Activated naive CD4-positive, alpha-beta T cell treated with anti-CD3 and anti-CD28 coated beads, Interleukin-2, amount 50 U/mL, for 16 hours (primary cell): ENCODE results near the gene PLAC1.

ENCODE experiments used
- DNase-seq: peaks from one replicate; pipeline ENCODE4 v3.0.0-alpha.2; 2020

PLAC1 gene

DNA sequence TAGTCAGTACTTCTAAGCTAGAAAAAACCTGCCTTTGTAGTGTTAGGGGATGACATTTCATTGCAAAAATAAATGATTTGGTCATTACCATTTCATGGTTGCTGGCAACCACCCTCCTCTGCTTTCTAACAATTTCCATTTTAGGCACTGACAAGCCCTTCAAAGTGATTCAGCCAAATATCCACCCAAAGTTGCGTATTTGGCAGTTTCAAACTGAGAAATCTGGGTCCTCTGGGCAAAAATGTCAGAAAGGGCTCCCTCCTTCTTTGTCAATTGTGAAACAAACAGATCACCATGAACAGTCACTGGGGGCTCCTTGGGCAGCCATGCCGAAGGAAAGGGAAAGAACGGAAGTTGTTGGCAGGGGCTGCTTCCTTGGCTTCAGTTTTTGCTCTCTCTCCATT, 33.0 kb downstream of the PLAC1 start:
- no peak for DNase-seq

DNA sequence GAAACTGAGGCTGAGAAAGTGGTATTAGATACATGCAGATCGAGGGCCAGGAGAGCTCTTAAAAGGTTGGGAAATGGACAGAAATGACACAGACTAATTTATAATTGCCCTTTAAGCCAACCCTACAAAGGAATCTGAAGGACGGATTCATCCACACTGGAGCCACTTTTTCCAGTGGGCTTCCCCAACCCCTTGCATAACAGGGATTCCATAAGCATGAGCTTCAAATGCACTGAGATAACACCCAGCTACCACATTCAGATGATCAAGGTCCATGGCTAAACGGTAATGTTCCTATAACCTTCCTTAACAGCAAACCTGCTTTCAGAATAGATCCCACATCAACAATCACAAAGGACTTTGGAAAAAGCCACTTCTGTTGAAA, 34.2 kb downstream of the PLAC1 start:
- DNase-seq: no peak

DNA sequence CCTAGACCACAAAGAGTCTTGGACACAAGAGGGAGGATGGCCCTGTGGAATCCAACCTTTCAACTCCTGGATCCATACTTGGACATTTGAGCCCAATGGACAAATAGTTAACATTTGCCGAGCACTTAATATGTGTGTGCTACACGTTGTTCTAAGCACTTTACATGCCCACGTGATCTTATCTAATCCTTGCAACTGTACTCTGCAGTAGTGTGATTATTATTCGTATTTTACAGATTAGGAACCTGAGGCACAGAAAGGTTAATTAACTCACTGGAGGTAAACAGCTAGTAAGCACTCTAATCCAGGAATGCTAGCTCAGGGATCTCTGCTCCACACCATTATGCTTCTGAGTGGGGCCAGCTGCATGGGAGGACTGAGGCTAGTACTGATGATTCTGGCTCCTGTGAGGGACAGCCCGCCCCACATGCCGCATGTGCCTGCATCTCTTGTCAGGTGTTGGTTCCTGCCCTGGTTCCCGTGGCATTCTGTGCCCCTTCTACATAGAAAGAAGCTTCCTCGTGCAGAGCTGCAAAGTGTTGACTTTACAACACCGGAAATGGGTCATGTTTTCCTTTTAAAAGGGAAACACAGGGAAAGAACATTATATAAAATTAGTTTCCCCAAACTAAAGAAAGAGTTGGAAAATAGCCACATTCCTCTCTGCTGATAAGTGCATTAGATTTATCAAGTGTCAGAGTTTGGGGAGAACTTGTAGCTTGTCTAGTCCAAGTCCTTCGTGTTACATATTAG, 34.8 kb downstream of the PLAC1 start:
- DNase-seq: no peak

DNA sequence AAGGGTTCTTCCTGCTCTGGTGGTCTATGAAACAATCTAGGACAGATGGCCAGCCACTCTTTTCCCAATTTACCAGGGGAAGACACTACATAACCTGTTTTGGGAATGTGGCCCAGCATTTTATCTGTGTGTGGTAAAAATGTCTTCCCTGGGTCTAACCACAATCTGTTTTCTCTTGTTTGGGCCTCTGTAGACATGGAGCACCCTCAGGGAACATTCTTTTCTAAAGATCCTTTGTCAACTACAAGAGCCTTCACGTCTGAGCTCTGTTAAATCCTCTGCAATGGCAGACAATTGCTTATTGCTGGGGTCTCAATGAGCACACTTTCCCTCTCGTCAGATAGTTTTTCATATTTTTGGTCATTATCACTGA, 35.5 kb downstream of the PLAC1 start:
- DNase-seq: no peak

DNA sequence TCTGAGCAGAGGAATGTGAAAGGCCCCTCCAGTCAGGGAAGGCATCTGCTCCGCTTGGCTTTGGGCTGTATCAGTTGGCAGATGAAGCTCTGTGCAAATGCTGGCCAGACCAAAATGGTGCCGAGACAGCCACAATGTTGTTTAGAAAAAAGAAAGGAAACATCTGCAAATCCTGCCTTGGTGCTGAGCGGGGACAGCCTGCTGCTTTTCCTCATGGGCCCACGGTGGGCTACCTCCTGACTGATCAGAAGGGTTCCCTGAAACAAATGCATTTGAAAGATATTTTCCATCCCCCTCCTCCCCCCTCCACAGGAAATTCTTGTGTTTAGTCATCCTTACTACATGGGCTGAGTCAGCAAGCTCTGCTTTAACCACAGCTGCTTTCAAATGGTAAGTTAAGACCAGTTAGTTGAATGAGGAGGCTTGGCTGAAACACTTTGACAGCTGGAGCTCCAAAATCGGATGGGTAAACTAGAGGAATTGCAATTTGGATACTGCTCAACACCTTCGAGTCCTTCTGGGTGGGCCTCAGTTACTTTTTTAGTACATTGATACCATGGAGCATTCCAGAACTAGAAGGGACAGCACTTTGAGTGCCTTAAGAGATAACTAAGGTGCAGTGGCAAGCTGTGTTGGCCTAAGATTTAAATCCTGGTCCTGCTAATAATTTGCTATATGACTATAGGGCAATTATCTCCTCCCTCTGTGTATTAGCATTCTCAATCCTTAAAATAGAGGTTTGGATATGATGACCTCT, 36.0 kb downstream of the PLAC1 start:
- DNase-seq: peak; percentile 13

DNA sequence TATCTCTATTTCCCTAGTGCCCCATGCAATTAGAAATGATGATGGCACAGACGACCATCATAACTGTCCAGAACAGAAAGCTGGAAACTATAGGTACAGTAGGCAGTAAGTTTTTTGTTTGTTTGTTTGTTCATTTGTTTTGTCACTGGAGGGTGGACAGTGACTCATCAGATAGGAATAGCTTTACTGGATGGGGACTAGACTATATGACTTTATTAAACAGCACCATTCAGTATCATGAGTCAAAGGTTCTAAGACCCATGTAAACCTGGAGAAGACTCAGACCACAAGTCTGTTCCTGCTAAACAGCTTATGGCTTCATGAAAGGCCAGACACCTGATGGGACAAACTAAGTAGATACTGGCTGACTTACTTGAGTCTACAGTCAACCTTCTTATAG, 38.4 kb downstream of the PLAC1 start:
- no peak for DNase-seq

DNA sequence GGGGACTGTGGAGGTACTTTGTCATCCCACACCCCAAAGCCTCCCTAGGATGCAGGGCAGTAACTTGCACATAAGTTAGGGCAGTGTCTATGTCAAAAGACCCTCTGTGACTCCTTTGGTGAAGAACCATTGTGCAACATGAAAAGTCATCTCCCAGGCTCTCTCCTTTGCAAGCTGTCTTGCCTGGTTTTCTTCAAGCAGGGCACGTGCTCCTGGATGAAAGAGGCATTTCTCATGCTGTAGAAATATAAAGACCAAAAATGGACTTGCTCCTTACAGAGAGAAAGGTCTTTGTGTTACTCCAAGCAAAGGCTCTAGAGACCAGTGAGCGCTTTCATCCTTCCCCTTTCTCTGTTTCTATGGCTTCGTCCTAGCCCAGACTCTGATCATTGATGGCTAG, 44.9 kb downstream of the PLAC1 start:
- no peak for DNase-seq

DNA sequence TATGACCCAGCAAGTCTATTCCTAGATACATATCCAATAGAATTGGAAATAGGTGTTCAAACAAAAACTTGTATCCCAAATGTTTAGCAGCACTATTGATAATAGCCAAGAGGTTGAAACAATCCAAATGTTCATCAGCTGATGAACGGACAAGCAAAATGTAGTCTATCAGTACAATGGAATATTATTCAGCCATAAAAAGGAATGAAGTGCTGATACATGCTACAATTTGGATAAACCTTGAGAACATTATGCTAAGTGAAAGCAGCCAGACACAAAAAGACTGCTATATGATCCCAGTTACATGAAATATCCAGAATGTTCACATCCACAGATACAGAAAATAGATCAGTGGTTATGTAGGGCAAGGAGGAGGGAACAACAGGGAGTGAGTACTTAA, 50.1 kb downstream of the PLAC1 start:
- DNase-seq: no peak

DNA sequence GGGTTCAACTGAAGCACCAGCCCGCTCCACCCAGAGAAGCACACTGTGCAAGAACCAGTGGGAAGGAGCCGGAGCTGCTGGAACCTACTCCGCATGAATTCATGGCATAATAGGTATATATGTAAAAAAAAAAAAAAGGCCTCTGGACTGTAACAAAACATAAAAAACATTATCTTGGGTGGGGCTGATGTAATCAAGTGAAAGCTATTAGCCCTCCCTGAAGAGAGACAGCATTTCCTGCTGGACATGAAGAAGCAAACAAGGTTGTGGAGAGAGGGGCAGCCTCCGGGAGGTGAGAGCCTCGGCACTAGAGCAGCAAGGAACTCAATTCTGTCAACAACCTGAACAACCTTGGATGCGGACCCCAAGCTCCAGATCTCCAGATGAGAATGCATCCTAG, 50.7 kb downstream of the PLAC1 start:
- DNase-seq: no peak

DNA sequence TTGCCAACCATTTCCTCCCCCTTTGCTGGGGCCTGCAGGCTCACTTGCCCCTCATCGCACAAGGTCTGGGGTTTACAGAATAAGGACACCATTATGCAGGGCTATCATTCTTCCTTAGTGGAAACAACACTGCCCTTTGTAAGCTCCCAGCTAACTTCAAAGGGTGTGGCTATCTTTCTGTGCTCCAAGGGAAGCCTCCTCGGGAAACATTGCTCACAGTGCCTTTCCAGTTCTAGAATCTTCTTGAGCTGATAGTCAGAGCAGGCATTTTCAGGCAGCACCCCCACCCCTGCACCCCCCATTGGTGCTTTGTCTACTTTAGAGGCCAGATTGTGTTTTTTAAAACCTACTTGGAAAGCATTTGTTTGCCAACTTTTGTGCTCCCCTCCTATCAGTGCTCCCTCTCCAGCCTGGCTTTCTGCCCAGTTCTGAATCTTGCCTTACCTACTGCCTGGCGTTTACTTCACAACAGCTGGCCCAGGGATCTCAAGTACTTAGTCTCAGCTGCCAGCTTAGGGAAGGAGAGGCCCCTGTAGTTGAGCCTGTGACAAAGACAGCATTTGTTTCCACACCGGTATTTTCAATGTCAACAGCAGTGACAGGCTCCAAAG, 53.5 kb downstream of the PLAC1 start:
- no peak for DNase-seq

DNA sequence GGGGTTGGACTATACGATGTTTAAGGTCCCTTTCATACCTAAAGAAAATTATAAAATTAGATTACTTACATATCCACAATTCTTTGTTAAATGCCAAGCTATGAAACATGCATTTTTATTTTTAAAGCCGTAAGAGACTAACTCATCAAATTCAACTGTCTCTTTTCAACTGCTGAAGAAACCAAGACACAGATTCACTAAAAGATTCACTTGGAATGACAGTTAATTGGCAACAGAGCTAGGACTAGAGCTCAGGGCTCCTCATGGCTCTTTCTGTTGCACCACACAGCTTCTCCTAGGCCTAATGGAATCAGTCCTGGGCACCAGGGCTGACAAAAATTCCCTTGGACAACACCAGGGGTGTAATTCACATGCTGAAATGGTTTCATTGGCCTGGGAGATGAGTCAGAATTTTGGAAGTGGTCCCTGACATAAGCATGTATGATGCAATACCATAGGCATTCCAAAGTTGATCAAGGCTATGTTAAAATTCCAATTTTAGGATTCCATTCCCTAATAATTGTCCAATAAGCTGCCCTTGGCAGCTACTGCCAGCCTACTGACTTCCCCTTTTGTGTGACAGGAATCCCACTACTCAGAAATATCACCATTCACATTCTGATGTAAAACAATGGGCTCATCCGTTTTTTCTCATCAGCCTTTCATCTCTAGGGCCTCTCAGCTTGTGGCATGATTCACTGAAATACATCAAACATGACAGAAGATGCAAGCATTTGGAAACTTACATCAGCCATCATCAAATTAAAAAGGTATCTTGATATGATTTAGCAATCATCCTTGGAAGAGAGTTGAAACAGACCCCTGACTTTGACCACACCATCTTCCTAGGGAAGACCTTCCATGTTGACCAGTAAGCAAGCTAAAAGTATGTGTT, 54.2 kb downstream of the PLAC1 start:
- no peak for DNase-seq

DNA sequence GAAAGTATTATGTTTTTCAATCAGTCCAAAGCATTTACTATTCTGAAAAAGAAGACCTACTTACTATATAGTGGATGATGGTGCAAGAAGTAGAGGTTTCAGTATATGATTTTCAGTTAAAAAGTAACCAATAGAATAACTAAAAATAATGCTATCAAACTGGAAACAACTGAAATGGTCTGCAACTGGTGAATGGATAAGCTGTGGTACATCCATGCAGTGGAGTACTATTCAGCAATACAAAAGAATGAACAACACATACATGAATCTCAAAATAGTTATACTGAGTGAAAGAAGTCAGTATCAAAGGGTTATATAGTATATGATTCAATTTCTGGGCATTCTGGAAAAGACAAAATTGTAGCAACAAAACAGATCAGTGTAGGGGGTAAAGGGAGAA, 55.9 kb downstream of the PLAC1 start:
- no peak for DNase-seq

DNA sequence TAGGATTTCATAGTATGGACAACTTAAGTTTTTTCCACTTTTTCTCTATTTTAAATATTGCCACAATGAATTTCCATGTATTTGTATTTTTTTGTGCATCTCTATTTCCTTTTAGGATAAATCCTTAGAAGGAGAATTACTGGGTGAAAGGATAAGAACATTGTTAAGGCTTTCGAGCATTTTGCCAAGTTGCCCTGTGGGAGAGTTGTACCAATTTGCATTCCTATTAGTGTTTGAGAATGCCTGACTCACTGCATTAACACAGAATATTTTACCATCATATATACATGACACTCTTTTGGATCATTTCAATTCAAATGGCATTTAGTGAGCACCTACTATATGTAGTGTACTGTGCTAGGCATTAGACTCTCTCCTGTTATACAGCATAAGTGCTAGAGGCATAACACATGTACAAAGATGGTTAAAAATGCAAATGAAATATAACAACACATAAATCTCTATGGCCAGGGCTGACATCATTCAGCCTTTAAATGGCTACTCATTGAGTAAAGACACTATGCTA, 57.0 kb downstream of the PLAC1 start:
- no peak for DNase-seq

DNA sequence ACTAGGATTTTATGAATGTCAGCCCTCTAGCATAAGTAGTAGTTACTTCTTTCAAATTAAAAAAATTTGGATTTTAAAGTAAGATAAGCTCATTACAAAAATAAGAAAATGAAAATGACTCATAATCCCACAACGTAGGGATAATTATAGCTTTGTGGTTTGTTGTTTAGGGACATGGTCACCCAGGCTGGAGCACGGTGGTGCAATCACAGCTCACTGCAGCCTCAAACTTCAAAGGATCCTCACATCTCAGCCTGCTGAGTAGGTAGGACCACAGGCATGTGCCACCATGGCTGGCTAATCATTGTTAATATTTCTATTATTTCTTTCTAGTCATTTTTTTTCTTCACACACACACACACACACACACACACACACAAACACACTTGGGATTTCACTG, 57.6 kb downstream of the PLAC1 start:
- DNase-seq: no peak

DNA sequence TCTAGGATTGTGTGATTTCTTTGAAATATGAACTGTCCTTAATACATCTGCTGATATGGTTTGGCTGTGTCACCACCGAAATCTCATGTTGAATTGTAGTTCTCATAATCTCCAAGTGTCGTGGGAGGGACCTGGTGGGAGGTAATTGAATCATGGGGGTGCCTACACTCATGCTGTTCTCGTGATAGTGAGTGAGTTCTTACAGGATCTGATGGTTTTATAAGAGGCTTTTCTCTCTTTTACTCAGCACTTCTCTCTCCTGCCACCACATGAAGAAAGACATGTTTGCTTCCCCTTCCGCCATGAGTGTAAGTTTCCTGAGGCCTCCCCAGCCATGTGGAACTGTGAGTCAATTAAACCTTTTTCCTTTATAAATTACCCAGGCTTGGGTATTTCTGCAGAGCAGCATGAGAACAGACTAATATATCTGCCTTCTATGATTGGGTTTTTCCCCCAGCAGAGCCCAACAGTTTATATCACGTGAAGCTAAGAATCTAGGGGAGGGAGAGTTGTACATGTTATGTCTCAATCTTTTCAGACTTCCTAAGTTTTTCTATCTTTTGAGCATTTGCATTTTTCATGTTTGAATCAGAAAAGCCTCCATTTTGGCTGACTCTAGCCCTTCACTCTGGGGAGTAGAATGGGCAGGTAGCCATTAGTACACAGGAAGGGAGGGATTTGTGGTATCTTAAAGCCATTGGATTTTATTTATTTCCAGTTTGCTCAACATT, 58.9 kb downstream of the PLAC1 start:
- peak; percentile 41 for DNase-seq

DNA sequence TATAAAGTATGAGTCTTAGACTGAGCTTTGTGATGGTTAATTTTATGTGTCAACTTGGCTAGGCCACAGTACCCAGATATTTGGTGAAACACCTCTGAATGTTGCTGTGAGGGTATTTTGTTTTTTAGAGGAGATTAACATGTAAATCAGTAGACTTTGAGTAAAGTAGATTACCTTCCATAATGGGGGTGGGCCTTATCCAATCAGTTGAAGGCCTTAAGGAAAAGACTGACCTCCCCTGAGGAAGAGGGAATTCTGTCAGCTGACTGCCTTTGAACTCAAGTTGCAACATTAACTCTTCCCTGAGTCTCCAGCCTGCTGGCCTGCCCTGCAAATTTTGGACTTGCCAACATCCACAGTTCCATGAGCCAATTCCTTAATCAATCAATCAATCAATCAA, 66.0 kb downstream of the PLAC1 start:
- DNase-seq: no peak

DNA sequence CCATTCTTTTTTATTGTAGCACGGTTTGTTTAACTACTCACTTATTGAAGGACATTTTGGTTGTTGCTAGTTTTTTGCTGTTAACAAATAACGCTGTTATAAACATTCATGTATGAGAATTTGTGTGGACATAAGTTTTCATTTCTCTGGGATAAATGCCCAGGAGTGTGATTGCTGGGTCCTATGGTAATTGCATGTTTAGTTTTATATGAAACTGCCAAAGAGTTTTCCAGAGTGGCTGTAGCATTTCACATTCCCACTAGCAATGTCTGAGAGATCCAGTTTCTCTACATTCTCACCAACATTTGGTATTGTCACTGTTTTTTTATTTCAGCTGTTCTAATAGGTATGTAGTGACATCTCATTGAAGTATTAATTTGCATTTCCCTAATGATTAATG, 66.8 kb downstream of the PLAC1 start:
- DNase-seq: no peak

DNA sequence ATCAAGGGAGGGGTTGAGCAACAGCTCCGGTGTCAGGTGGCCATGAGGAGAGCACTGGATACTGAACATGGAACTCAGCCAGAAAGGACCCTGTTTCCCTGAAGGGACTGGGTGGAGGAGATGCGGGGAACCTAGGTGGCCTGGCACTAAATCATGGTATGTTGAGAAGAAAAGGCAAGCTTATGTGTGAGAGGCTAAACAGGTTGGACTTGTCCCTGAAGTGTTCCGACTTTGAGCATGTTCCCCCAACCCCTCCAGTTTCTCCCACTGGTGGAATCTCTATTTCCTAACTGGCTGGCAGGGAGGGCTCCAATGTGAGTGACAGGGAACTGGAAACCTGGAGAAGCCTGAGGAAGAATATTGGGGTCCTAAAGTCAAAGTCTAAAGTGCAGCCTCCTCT, 69.5 kb downstream of the PLAC1 start:
- no peak for DNase-seq

DNA sequence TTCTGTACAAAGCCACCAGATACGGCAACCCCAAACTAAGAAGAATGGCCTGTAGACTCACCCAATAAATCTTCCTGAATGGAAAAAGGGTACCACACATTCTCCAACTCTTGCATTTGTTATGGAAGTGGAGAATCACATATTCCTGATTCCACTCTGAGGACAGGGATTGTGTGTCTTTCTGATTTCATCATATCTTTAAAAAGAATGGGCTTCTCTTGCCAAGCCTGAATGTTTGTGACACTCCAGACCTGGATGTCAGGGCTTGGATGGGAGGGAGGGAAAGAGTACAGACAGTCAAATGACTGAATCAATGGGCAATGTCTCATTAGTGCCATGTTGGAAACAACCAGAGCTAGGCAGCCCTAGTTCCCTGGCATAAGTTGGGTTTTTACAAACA, 77.4 kb downstream of the PLAC1 start:
- DNase-seq: no peak

DNA sequence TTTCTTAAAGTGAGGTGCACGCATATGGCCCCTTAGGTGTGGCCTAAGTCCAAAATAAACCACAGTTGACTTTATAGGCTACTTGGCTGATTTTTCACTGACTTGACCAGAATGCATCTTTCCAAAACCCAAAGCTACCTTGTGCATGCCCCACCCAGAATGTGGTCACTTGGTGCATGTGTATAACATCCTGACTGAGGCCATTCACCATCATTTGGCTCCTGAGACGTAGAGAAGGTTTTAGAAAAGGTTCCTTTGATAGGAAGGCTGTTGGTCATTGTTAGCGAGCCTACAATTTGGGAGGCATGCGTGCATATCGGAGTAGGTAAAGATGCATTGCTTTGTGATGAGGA, 84.6 kb downstream of the PLAC1 start:
- DNase-seq: no peak

DNA sequence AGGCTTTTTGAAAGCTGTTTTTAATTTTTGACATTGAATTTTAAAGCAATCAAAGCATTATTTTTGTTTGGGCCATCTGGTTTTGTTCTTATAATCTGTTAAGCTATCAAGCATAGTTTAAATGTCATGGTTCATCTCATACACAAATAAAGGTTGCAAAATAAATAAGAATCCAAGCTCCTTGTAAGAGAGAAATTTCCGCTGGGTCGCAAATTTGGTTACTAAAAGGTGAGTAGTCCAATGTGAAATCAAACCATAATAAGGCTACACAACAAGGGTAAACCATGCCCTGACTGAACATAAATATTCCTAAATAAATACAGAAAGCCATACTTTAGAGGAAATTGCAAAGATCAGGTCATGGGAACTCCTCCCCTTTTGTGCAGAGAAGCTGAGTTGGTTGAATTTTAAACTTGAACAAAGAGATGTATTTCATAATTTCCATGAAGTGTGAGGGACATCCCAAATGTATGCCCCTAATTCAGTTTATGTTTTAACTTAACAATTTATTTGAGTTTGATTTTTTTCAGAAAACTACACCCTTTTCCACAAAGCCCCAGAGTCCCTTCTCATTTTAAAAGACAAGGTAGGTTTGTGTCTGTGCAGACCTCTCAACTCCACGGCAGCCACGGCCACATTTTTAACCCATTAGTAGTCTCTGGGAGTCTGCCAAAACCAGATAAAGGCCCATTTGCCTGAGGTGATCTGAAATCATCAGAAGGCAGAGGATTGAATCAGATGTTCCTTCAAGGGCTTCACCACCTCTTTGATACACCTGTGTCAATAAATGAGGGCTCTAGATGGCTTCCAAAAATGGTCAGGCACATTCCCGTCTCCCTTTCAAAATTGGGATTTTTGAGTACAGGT, 85.2 kb downstream of the PLAC1 start:
- DNase-seq: no peak
